Measurements from ENCODE around the gene DHDH.

DHDH gene

DNA sequence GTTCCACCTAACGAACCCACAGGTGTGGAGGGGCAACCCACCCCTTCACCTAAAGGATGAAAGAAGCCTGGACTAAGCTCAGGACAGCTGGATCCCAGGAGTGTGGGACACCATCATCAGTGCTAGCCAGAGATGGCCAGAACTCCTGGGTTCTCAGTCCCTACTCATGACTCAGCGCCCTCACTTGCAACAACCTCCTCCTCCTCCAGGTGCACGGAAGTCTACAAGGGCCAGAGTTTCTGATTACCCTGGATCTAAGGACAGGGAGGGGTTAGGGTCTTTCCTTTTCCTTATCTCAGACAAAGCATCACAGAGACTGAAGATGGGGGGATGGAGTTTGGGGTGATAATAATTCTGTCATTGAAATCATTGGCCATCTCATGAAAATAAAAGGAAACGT lies 42.9 kb upstream of the DHDH start:
- Histone ChIP-seq H4K20me1 (ENCODE audit: low read depth, low read length) (no peaks in the 10 kb centered on the region), H2AFZ (ENCODE audit: low read depth, low read length, severe bottlenecking) (no peak overlapping the region), H3K9me2 (replicated peaks; ENCODE audit: insufficient read depth, low read length) (no peaks in the 10 kb centered on the region), H3K27me3 (ENCODE audit: low read length) (no peaks in the 10 kb centered on the region), H3K9ac (ENCODE audit: low read length) (no peak overlapping the region), H3F3A (ENCODE audit: insufficient read depth) (no peaks in the 10 kb centered on the region), H3K4me3 (ENCODE audit: insufficient read depth, low read length, poor library complexity, severe bottlenecking) (no peak overlapping the region), H3K9me3 (ENCODE audit: insufficient read depth, low read length) (no peaks in the 10 kb centered on the region), H3K4me2 (ENCODE audit: low read depth, low read length, poor library complexity, severe bottlenecking) (no peak overlapping the region), H3K27ac (ENCODE audit: low read depth, low read length) (no peak overlapping the region), H3K79me2 (ENCODE audit: insufficient read depth, low read length) (no peaks in the 10 kb centered on the region), H3K36me3 (ENCODE audit: low read length) (no peaks in the 10 kb centered on the region)
- no peak for TF ChIP-seq EZH2phosphoT487 (conservative IDR thresholded peaks at IDR 0.05; ENCODE audit: low read length)
- TF ChIP-seq, protein P1, sequence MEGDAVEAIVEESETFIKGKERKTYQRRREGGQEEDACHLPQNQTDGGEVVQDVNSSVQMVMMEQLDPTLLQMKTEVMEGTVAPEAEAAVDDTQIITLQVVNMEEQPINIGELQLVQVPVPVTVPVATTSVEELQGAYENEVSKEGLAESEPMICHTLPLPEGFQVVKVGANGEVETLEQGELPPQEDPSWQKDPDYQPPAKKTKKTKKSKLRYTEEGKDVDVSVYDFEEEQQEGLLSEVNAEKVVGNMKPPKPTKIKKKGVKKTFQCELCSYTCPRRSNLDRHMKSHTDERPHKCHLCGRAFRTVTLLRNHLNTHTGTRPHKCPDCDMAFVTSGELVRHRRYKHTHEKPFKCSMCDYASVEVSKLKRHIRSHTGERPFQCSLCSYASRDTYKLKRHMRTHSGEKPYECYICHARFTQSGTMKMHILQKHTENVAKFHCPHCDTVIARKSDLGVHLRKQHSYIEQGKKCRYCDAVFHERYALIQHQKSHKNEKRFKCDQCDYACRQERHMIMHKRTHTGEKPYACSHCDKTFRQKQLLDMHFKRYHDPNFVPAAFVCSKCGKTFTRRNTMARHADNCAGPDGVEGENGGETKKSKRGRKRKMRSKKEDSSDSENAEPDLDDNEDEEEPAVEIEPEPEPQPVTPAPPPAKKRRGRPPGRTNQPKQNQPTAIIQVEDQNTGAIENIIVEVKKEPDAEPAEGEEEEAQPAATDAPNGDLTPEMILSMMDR (IDR thresholded peaks at IDR 0.05; ENCODE audit: insufficient read depth, low read length, poor library complexity, severe bottlenecking) = no peak

GRCh38 chr19:48895226-48895625 lies 38.3 kb upstream of the DHDH start:
- Histone ChIP-seq H3K27ac (ENCODE audit: low read depth, low read length) (no peak overlapping the region), H3K79me2 (ENCODE audit: insufficient read depth, low read length) (peaks cover under 1% of the 10 kb centered on the region; the same call in 1 of the 2 replicates), H3K4me2 (ENCODE audit: low read depth, low read length, poor library complexity, severe bottlenecking) (no peak overlapping the region), H3F3A (ENCODE audit: insufficient read depth) (no peaks in the 10 kb centered on the region), H3K27me3 (ENCODE audit: low read length) (no peaks in the 10 kb centered on the region), H3K9me3 (ENCODE audit: insufficient read depth, low read length) (no peaks in the 10 kb centered on the region), H3K9ac (ENCODE audit: low read length) (no peak overlapping the region), H3K9me2 (replicated peaks; ENCODE audit: insufficient read depth, low read length) (no peaks in the 10 kb centered on the region), H3K36me3 (ENCODE audit: low read length) (no peaks in the 10 kb centered on the region), H3K4me3 (ENCODE audit: insufficient read depth, low read length, poor library complexity, severe bottlenecking) (no peak overlapping the region), H2AFZ (ENCODE audit: low read depth, low read length, severe bottlenecking) (no peak overlapping the region), H4K20me1 (ENCODE audit: low read depth, low read length) (no peaks in the 10 kb centered on the region)
- no peak for TF ChIP-seq EZH2phosphoT487 (conservative IDR thresholded peaks at IDR 0.05; ENCODE audit: low read length)
- TF ChIP-seq, protein P1 (IDR thresholded peaks at IDR 0.05; ENCODE audit: insufficient read depth, low read length, poor library complexity, severe bottlenecking) = no peak

- no peak overlapping the region for H2AFZ ChIP-seq (ENCODE audit: low read depth, low read length, severe bottlenecking)
- no peaks in the 10 kb centered on the region for H4K20me1 ChIP-seq (ENCODE audit: low read depth, low read length)
- H3K9ac ChIP-seq (ENCODE audit: low read length) = no peak overlapping the region
- no peak overlapping the region for H3K27ac ChIP-seq (ENCODE audit: low read depth, low read length)
- TF ChIP-seq, protein P1 (IDR thresholded peaks at IDR 0.05; ENCODE audit: insufficient read depth, low read length, poor library complexity, severe bottlenecking) = no peak
- TF ChIP-seq EZH2phosphoT487 (conservative IDR thresholded peaks at IDR 0.05; ENCODE audit: low read length) = no peak
- peaks cover 8% of the 10 kb centered on the region; the same call in 1 of the 2 replicates for H3K79me2 ChIP-seq (ENCODE audit: insufficient read depth, low read length)
- no peak overlapping the region for H3K4me3 ChIP-seq (ENCODE audit: insufficient read depth, low read length, poor library complexity, severe bottlenecking)
- no peaks in the 10 kb centered on the region for H3K9me2 ChIP-seq (replicated peaks; ENCODE audit: insufficient read depth, low read length)
- no peaks in the 10 kb centered on the region for H3K36me3 ChIP-seq (ENCODE audit: low read length)
- no peaks in the 10 kb centered on the region for H3F3A ChIP-seq (ENCODE audit: insufficient read depth)
- no peak overlapping the region for H3K4me2 ChIP-seq (ENCODE audit: low read depth, low read length, poor library complexity, severe bottlenecking)
- no peaks in the 10 kb centered on the region for H3K9me3 ChIP-seq (ENCODE audit: insufficient read depth, low read length)
- no peaks in the 10 kb centered on the region for H3K27me3 ChIP-seq (ENCODE audit: low read length)
Measured at GRCh38 chr19:48896191-48896720, 37.2 kb upstream of the DHDH start.
